ENCODE results near the gene ABCD4.
"Not testable (repeated sequence)": the region's sequence is repeated elsewhere in the genome, so short reads cannot be mapped to it uniquely, and the experiment has no call there.

The ABCD4 gene

DNA sequence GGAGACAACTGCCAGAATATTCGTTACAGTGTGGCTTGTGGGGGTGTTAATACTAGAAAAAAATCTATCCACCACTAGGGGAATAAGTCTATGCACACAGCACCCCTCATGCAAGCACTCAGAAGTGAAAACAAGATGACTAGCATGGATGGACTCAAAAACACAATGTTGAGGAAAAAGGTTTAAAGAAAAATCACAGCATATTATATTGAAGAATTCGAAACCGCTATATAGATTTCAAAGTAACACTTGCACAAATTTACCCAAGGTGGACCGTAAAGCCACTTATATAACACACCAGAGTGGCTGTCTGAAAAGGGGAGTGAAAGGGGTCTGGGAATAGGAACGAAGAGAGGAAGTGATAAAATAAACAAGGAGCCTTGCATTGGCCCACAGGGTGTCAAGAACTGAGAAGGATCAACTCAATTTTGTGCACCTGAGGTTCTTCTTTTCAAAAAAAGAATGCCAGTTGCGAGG is 544 bp downstream of the ABCD4 start:
- DNase-seq (ENCODE audit: low spot score): peak; percentile 63

DNA sequence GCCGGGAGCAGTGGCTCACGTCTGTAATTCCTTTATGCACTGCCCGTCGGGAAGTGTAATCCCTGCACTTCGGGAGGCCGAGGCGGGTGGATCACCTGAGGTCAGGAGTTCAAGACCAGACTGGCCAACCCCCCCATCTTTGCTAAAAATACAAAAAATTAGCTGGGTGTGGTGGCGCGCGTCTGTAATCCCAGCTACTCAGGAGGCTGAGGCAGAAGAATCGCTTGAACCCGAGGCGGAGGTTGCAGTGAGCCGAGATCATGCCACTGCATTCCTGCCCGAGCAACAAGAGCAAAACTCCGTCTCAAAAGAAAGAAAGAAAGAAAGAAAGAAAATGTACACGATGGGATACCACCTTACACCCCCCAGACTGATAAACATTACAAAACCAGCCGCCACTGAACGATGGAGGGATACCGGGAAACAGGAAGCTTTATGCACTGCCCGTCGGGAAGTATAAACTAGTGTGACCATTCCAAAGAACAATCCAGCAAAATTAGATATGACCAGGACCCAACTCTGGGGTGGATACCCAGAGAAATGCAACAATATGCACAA is 1.1 kb downstream of the ABCD4 start:
- DNase-seq (ENCODE audit: low spot score): no peak

DNA sequence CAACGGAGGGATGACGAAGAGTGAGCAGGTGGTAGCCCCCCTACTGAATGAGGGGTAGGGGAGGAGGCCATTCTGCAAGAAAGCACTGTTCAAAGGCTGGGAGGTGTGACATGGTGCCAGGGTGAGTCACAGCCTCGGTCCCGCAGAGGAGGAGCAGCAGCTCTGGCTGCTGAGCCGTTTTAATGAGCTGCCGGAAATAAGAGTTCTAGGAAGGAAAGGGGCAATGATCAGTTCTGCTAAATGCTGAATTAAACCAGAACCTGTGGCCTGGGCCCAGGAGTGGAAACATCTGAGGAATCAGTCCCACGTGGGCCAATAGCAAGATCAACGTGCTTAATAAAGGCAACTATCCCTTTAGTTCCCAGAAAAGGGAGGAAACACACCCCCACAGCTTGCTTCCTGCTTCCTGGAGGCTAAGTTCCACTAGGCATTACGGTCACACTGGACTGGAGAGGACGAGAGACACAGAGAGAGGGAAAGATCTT is 3.6 kb downstream of the ABCD4 start:
- peak; percentile 33 for DNase-seq (ENCODE audit: low spot score)

DNA sequence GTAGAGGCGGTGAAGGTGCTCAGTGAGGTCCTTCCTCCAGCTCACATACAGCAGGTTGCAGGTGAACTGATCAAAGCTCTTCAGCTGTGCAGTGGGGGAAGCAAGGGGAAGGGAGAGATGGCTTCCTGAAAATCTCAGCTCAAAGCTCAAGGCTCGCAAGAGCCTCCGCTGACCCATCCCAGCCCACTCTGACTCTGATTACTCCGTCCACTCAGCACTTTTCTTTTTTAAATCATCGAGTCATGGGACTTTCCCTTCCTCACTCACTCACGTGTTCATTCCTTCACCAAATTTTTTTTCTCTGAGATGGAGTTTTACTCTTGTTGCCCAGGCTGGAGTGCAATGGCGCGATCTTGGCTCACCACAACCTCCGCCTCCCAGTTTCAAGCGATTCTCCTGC is 4.7 kb downstream of the ABCD4 start:
- DNase-seq (ENCODE audit: low spot score): no peak

DNA sequence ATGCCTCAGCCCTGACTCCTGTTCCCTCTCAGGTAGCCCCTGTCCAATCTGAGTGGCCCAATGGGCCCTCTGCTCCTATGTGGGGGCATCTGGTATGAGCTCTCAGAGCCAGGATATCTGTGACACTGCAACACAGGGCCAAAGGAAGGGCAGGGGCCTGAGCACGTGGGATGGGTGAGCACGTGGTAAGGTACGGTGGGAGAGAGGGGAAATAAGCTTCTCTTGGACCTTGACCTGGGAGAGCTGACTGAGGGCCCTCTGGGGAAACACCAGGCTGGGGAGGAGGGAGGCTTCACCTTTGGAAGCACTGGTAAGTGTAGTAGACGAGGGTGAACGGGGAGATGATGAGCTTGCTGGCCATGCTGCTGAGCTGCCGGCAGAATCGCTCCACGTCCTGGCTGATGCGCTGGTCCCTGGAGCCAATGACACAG is 6.7 kb downstream of the ABCD4 start:
- DNase-seq (ENCODE audit: low spot score): no peak

DNA sequence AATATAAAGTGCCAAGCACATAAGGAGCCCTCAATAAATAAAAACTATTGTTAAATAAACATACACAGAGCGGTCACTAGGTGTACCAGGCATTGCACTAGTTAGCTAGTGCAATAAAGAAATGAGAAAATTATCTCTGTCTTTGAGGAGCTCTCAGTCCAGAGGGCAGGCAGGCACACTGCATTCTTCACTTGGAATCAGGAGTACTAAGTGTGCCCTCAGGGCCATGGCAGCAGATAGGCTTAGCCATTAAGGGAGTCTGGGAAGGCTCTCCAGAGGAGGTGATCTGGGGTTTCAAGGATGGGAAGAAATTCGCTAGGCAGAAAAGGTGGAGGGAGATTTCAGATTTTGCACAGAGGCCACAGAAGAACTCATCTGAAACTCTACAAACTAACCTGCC is 9.1 kb downstream of the ABCD4 start:
- no peak for DNase-seq (ENCODE audit: low spot score)

DNA sequence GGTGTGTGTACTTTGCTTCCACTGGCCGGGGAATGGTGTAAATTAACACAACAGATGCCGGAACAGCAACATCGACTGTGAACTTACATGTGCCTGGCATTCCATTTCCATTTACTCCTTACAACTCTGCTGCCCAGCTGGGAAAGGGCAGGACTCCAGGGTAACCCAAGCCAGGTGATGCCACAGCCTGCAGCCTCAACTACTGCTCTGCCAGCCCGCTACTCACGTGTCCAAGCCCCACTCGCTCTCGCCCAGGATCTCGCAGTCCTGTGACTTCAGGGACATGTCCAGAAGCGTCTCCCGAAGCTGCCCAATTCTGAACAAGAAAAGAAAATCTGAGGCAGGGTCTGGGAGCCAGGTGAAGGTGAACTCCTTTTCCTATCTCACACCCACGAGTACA is 10.7 kb downstream of the ABCD4 start:
- no peak for DNase-seq (ENCODE audit: low spot score)

DNA sequence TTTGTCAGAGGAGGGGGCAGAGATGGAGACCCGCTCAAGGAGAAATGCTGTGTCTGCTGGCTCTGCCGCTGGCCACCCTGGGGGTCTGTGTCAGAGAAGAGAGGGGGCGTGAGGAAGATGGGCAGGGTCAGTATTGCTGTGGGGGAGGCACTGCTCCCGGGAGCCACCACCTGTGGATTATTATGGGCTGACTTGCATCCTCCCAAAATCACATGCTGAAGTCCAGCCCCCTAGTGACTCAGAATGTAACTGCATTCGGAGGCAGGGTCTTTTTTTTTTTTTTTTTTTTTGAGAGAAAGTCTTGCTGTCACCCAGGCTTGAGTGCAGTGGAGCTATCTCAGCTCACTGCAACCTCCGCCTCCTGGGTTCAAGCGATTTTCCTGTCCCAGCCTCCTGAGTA is 12.3 kb downstream of the ABCD4 start:
- peak; percentile 27 for DNase-seq (ENCODE audit: low spot score)

DNA sequence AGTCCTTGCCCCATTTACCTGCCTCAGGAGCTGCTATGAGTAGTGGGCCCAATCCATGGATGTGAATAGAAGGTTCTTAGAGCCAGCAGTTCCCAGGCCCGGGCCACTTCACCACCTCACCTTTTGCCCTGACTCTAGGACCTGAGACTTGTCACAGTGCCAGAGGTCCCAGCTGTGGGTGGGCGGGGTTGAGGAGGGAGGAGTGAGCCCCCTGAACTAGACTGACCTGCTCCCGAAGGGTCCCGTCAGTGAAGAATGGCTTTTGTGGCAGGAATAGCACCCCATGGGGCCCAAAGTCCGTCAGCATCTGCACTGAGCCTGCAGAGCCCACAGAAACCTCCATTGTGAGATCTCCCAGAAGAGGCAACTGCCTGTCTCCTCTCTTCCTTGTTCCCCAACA is 12.9 kb downstream of the ABCD4 start:
- DNase-seq (ENCODE audit: low spot score): no peak

DNA sequence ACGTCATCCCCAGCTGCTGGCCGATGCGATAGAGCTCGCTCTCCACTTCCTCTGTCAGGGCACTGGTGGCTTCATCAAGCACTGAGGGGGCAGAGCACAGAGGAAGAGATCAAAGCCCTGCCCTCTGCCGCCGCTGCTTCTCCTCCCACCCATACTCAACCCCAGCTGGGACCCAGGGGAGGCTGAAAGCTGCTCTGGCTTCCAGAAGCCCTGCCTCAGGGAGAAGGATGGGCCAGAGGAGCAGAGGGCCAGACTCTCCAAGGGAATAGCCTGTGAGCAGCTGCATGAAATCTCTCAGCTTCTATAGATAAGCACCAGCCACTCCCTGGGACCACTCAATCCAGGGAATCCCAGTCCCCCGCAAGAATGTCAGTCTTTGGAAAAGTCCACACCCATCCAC is 16.0 kb downstream of the ABCD4 start:
- no peak for DNase-seq (ENCODE audit: low spot score)

DNA sequence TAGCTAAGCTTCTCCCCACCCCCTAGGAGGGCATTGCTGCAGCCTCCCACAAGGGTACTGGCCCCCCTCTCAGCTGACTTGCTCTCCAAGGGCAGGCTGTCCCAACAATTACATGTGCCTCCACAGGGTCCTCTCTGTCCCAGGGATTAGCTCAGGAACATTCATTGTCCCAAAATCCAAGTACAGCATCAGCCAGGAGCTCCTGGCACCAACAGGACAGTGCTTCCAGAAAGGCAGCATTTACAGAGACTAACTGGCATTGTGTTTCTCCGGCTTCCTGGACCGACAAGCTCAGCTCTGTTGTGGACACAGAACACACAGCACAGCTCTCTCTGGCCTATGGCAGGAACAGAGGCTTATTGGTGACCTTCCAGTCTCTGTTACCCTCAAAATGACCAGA is 21.7 kb downstream of the ABCD4 start:
- DNase-seq (ENCODE audit: low spot score): no peak

DNA sequence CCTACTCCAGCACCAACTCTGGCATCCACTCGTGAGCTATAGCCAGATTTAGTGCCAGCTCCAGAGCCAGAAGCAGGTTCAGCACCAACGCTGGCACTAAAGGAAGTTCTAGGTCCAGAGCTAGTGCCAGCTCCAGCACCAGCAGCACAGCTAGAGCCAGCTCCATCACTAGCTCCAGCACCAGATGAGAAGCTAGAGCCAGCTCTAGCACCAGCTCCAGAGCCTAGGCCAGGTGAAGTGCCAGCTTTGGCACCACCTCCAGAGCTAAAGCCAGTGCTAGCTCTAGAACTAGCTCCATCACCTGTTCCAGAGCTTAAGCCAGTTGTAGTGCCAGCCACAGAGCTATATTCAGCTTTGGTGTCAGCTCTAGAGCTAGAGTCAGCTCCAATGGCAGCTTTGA is 24.7 kb downstream of the ABCD4 start:
- DNase-seq (ENCODE audit: low spot score): no peak

DNA sequence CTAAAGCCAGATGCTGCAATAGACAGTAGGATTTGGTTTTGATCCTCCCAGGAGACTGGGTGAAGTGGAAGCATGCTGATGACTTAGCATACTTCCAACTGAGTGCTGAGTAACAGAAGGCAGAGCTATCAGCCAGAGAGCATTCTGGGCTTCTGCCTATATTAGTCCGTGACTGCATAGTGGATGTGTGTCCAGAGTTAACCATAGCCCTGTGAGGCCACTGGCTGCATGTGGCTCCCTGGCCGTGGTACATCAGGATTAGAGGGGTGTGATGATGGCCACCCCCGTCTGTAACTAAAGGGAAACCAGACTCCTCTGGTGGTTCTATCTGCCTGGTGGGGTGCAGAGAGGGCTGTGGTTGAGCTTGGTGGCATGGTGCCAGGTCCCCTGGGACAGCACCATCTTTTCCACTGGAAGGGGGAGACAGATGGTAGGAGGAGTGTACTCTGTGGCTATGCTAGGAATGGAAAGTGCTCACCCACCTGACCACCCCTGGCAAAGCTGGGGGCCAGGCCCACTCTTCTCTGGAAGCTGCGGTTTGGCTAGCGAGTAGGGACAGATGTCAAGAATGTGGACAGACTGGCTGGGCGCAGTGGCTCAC is 27.4 kb downstream of the ABCD4 start:
- DNase-seq (ENCODE audit: low spot score): no peak

DNA sequence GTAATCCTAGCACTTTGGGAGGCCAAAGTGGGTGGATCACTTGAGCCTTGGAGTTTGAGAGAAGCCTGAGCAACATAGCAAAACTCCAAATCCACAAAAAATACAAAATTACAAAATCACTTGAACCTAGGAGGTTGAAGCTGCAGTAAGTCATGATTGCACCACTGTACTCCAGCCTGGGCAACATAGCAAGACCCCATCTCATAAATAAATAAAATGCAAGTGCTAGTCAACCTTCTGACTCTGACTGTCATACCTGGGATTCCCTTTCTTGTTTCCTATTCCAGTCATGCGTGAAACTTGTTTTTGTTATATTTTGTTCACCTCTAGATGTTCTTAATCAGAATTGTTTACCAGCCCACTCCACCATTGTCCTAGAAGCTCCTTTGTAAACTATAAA is 31.4 kb downstream of the ABCD4 start:
- no peak for DNase-seq (ENCODE audit: low spot score)

DNA sequence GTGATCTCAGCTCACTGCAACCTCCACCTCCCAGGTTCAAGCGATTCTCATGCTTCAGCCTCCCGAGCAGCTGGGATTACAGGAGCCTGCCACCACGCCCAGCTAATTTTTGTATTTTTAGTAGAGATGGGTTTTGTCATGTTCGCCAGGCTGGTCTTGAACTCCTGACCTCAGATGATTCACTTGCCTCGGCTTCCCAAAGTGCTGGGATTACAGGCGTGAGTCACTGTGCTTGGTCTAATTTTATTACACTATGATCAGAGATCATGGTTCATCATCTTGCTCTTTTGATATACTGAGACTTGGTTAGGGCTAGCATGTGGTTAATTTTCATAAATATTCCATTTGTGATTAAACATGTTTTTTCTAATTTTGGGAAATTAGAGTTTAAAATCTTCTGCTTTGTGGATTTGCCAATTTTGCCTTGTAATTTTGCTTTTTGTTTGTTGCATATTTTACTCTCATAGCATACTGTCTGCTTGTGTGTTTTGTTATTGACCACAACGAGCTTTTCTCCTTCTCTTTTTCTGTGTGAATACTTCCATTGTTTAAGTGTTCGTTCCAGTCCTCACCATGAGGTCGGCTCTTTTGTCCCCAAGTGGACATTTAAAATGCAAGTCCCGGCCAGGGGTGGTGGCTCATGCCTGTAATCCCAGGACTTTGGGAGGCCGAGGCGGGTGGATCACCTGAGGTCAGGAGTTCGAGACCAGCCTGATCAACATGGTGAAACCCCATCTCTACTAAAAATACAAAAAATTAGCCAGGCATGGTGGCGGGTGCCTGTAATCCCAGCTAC is 32.2 kb downstream of the ABCD4 start:
- not testable (repeated sequence) for DNase-seq (ENCODE audit: low spot score)

DNA sequence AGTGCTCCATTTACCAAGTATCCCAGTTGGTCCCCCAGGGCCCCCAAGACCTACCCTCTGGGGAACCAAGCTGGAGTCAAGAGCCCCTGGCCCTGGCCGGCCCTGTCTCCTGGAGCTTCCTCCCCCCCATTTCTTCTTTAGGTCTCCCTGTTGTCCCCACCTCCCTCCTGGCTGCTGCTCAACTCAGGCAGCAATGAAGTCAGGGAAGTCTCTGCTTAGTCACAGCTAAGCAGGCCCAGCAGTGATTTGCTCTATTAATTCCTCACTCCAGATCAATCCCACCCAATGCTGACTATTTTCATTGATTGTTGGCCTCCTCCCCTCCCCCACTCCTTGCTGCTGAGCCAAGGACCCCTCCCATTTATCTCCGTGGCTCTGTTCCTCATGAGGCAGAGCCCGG is 35.1 kb downstream of the ABCD4 start:
- DNase-seq (ENCODE audit: low spot score): no peak

DNA sequence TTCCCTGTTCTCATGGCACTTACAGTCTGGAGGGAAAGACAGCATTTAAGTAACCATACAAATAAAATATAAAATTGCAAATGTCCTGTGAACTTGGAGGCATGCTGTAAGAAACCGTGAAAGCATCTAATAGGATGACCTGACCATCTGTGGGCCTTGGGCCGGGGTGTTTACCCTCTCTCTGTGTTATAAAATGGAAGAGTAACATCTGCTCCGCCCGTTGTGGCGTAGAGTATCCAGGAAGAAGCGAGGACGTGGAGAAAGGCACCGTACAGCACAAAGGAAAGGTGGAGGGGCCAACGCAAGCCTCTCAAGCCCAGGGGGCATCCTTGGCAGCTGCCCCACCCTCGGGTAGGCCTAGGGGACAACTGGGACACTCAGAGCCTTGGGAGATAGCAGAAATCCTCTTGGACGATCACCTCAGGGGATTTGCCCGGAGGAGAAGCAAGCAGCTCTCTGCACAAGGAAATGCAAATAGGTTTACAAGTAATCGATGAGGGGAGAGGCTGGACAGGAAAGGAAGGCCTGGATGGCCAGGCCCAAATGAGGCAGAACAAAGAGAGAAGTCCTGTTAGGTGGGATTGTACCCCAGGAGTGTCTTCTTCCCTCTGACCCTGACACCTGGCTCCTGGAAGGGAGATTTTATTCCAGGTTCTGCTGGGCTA is 37.3 kb downstream of the ABCD4 start:
- DNase-seq (ENCODE audit: low spot score): no peak

DNA sequence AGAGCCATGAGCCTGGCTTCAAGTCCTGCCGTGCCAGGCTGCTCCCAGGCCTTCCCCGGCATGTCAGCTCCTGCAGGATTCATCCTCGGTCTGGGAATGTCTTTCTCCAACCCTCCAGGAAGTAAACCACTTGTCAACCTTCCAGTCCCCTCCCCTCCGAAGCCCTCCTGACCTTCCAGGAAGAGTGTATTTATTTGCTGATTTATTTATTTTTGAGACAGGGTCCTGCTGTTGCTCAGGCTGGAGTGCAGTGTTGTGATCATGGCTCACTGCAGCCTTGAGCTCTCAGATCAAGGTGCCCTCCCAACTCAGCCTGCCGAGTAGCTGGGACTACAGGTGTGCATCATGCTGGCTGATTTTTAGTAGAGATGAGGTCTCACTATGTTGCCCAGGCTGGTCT is 38.8 kb downstream of the ABCD4 start:
- DNase-seq (ENCODE audit: low spot score): no peak

DNA sequence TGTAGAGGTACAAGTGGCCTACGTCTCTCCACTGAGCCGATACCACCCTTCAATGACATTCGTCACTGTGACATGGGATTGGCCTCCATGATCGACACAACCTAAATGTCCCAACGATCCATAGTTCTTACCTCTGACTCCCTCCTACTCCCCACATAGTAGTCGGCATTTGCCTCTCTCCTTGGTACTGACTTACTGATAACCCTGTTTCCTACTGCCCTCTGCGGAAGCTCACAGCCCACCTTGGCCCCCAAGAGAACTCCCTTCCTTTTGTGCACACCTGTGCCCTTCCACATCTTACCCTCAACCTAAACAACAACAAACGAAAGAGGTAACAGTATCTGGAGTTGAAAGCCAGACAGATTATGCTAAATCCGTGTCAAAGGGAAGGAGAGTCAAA is 39.6 kb downstream of the ABCD4 start:
- no peak for DNase-seq (ENCODE audit: low spot score)

DNA sequence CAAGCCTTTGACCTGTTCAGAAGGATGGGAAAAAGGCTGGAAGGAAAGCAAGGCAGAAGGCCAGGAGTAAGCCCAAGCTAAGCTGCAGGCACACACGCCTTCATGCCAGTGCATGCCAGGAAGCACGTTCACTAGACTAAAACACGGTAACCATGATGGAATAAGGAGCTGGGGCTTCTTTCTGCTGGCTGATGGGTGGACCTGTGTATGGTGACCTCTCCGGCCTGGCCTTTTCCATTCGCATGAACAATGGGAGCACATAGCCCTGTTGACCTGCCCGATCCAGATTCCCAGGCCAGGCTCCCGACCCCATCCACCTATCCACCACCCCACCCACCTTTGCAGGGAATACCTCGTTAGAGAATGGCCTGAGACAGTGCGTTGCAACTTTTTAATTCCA is 40.7 kb downstream of the ABCD4 start:
- DNase-seq (ENCODE audit: low spot score): no peak

DNA sequence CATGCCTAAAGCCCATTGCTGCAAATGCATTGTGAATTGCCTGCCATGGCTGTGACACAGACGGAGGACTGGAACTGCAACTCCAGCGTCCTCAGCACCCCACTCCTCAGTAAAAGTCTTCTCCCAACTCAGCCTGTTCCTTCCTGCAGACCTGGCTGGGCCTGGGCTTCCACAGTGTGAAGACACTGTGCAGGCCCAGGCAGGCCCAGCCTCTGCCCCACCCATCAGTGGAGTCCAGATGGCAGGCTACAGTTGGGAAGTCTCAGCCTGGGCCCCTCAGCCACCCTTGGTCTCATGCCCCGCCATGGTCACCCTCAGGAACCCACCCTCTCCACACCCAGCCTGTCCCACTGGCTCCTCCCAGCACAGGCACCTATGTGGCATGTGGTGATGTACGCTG is 41.4 kb downstream of the ABCD4 start:
- DNase-seq (ENCODE audit: low spot score): no peak

DNA sequence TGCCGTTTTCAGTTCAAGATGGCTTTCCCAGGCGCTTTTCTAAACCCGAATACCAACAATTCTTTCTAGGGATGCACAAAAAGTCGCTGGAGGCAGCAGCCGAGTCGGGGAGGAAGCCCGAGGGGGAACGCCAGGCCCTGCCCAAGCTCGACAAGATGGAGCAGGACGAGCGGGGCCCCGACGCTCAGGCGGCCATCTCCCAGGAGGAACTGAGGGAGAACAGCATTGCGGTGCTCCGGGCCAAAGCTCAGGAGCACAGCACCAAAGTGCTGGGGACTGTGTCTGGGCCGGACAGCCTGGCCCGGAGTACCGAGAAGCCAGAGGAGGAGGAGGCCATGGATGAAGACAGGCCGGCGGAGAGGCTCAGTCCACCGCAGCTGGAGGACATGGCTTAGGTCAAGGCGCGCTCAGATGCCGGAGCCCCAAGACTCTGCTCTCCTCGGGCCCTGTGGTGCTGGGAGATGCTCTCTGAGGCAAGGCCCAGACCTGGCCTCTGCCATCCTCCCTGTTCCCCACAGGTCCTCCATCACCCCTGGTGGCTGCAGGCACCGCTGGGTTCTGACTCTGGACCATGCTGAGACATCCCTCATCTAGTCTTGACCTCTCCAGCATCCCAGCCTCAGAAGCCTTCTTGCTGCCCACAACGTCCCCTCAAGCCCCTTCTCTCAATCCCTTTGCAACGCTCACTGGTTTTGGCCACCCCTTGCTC is 42.1 kb downstream of the ABCD4 start:
- DNase-seq (ENCODE audit: low spot score): no peak

Measured in activated CD4-positive, alpha-beta T cell treated with anti-CD3 and anti-CD28 coated beads, Interleukin-2, Interleukin-4, amounts not matched to agents 100 ng/mL and 50 ng/mL, durations not matched to agents 16 hours and 8 hours (primary cell).